ENCODE measurements around the gene FEN1. TPM values are rescaled to one million over a fixed set of nuclear protein-coding genes. Genes with fewer than 3 reads are reported as not detected.

Gene FEN1
- total RNA-seq, 1 donor = 9.0 TPM

- peak; percentile 96 for DNase-seq (ENCODE audit: insufficient read length, low spot score, missing footprints)
- no peak overlapping the region for H3K4me3 ChIP-seq (ENCODE audit: insufficient read depth, low read length)
- H3K36me3 ChIP-seq (ENCODE audit: insufficient read depth, low read length) = peaks cover 18% of the 10 kb centered on the region
- H3K9me3 ChIP-seq (ENCODE audit: low read depth, low read length) = no peaks in the 10 kb centered on the region
- peak; percentile 91 for TF ChIP-seq CTCF (IDR thresholded peaks at IDR 0.05; ENCODE audit: extremely low read depth, low read depth, low read length)
- no peaks in the 10 kb centered on the region for H3K27me3 ChIP-seq (ENCODE audit: insufficient read depth, low read length)
- peaks cover 71% of the 10 kb centered on the region for H3K79me2 ChIP-seq (ENCODE audit: insufficient read depth, low read length)
- peaks cover 9% of the 10 kb centered on the region for H3K4me1 ChIP-seq (ENCODE audit: insufficient read depth, low read length)
- H3K27ac ChIP-seq (ENCODE audit: low read depth, low read length) = peak overlapping the region; percentile 17
- peak overlapping the region; percentile 72 for H2AFZ ChIP-seq (ENCODE audit: low read length)
- H4K20me1 ChIP-seq (ENCODE audit: insufficient read depth, low read length) = no peaks in the 10 kb centered on the region
- H3K4me2 ChIP-seq (ENCODE audit: insufficient read depth, low read length) = peak overlapping the region; percentile 56
Measured at GRCh38 chr11:61797263-61797944, 4.7 kb downstream of the FEN1 start.

- no peak overlapping the region for H3K27ac ChIP-seq (ENCODE audit: low read depth, low read length)
- peaks cover 32% of the 10 kb centered on the region for H3K36me3 ChIP-seq (ENCODE audit: insufficient read depth, low read length)
- H3K4me3 ChIP-seq (ENCODE audit: insufficient read depth, low read length) = no peak overlapping the region
- no peak for DNase-seq (ENCODE audit: insufficient read length, low spot score, missing footprints)
- peaks cover 11% of the 10 kb centered on the region for H3K4me1 ChIP-seq (ENCODE audit: insufficient read depth, low read length)
- no peak for TF ChIP-seq CTCF (IDR thresholded peaks at IDR 0.05; ENCODE audit: extremely low read depth, low read depth, low read length)
- H3K9me3 ChIP-seq (ENCODE audit: low read depth, low read length) = no peaks in the 10 kb centered on the region
- no peak overlapping the region for H3K4me2 ChIP-seq (ENCODE audit: insufficient read depth, low read length)
- H4K20me1 ChIP-seq (ENCODE audit: insufficient read depth, low read length) = no peaks in the 10 kb centered on the region
- H3K27me3 ChIP-seq (ENCODE audit: insufficient read depth, low read length) = no peaks in the 10 kb centered on the region
- peaks cover 58% of the 10 kb centered on the region for H3K79me2 ChIP-seq (ENCODE audit: insufficient read depth, low read length)
- no peak overlapping the region for H2AFZ ChIP-seq (ENCODE audit: low read length)
Measured at GRCh38 chr11:61799665-61800284, 7.1 kb downstream of the FEN1 start.

GRCh38 chr11:61800331-61801281, 7.9 kb downstream of the FEN1 start:
- Histone ChIP-seq H3K27ac (ENCODE audit: low read depth, low read length) (no peak overlapping the region), H3K79me2 (ENCODE audit: insufficient read depth, low read length) (peaks cover 49% of the 10 kb centered on the region), H3K4me2 (ENCODE audit: insufficient read depth, low read length) (no peak overlapping the region), H3K4me1 (ENCODE audit: insufficient read depth, low read length) (peaks cover 11% of the 10 kb centered on the region), H3K27me3 (ENCODE audit: insufficient read depth, low read length) (no peaks in the 10 kb centered on the region), H4K20me1 (ENCODE audit: insufficient read depth, low read length) (no peaks in the 10 kb centered on the region), H3K4me3 (ENCODE audit: insufficient read depth, low read length) (no peak overlapping the region), H2AFZ (ENCODE audit: low read length) (no peak overlapping the region), H3K9me3 (ENCODE audit: low read depth, low read length) (no peaks in the 10 kb centered on the region), H3K36me3 (ENCODE audit: insufficient read depth, low read length) (peaks cover 34% of the 10 kb centered on the region)
- DNase-seq (ENCODE audit: insufficient read length, low spot score, missing footprints) = peak; percentile 73
- TF ChIP-seq CTCF (IDR thresholded peaks at IDR 0.05; ENCODE audit: extremely low read depth, low read depth, low read length) = no peak
